Measurements from ENCODE around the gene TMX2.

TMX2 gene, protein sequence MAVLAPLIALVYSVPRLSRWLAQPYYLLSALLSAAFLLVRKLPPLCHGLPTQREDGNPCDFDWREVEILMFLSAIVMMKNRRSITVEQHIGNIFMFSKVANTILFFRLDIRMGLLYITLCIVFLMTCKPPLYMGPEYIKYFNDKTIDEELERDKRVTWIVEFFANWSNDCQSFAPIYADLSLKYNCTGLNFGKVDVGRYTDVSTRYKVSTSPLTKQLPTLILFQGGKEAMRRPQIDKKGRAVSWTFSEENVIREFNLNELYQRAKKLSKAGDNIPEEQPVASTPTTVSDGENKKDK

DNA sequence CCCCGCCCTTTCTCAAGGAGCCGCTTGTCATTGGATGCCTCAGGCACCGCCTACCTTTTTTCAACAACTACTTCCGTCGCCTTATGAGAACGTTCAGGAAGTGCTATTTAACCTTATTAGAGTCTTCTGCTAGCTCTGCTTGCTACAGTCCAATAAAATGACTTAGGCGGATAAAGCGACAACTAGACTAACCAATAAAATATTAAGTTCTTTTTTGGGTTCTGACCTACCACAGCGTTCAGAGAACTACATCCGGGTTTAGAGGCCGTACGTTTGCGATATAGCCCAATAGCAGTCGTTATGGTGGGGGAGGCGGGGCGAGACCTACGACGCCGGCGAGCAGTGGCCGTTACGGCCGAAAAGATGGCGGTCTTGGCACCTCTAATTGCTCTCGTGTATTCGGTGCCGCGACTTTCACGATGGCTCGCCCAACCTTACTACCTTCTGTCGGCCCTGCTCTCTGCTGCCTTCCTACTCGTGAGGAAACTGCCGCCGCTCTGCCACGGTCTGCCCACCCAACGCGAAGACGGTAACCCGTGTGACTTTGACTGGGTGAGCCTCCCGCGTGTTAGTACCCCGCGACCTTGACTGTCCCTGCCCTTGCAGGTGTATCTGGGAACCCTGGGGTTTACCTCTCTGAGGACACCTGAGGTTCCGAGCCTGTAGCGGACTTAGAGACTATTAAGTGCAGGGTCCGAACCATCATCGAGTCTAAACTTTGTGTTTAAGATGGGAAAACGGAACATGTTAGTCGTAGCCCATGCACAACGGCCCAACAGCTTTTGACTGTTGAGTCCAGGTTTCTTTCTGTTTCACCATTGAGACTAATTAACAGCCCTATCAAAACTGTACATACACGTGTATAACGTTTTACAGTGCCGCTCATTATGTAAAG, at the start of gene TMX2:
Gene TMX2 (plus strand): TSS at position 338 of the 895 bp plus-strand sequence. CDS start 26 bp downstream, at position 364.
- TF ChIP-seq, protein P1, sequence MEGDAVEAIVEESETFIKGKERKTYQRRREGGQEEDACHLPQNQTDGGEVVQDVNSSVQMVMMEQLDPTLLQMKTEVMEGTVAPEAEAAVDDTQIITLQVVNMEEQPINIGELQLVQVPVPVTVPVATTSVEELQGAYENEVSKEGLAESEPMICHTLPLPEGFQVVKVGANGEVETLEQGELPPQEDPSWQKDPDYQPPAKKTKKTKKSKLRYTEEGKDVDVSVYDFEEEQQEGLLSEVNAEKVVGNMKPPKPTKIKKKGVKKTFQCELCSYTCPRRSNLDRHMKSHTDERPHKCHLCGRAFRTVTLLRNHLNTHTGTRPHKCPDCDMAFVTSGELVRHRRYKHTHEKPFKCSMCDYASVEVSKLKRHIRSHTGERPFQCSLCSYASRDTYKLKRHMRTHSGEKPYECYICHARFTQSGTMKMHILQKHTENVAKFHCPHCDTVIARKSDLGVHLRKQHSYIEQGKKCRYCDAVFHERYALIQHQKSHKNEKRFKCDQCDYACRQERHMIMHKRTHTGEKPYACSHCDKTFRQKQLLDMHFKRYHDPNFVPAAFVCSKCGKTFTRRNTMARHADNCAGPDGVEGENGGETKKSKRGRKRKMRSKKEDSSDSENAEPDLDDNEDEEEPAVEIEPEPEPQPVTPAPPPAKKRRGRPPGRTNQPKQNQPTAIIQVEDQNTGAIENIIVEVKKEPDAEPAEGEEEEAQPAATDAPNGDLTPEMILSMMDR (conservative IDR thresholded peaks at IDR 0.05; ENCODE audit: low read length): no peak
- DNase-seq (ENCODE audit: low read depth): peak; percentile 100

DNA sequence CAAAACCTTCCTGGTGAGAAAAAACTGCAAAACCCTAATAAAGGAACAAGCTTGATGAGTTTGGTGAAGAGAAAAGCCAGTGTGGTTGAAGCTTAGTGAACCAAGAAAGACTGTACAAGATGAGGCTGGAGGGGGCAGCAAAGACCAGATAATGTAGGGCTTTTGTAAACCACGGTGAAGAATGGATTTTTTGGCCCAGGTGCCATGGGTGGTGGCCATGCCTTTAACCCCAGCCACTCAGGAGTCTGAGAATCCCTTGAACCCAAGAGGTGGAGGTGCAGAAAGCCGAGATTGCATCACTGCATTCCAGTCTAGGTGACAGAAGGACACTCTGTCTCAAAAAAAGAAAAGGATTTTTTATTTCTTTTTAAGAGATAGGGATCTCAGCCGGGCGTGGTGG, 49.5 kb upstream of the TMX2 start:
- DNase-seq (ENCODE audit: low read depth): no peak
- TF ChIP-seq, protein P1 (conservative IDR thresholded peaks at IDR 0.05; ENCODE audit: low read length): 0 out of 2 replicates have a peak, but pooled peaks have one; percentile 2
- H3K4me3 ChIP-seq (ENCODE audit: low read length): no peak overlapping the region

More for the DNA sequence above, at the start of gene TMX2:
- H3K4me3 ChIP-seq (ENCODE audit: low read length): peak within 1 kb of the TSS; percentile 100

DNA sequence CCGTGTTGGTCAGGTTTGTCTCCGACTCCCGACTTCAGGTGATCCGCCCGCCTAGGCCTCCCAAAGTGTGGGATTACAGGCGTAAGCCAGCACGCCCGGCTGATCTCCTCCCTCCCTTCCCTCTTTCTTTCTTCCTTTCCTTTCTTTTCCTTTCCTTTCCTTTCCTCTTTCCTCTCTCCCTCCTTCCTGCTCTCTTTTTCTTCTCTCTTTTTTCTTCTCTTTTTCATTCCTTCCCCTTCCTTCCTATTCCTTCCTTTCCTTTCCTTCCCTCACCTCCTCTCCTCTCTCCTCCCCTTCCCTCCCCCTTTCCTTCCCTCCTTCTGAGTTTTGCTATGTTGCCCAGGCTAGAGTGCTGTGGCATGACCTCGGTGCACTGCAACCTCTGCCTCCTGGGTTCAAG, 48.4 kb upstream of the TMX2 start:
- no peak overlapping the region for H3K4me3 ChIP-seq (ENCODE audit: low read length)
- DNase-seq (ENCODE audit: low read depth): no peak
- TF ChIP-seq, protein P1 (conservative IDR thresholded peaks at IDR 0.05; ENCODE audit: low read length): no peak

DNA sequence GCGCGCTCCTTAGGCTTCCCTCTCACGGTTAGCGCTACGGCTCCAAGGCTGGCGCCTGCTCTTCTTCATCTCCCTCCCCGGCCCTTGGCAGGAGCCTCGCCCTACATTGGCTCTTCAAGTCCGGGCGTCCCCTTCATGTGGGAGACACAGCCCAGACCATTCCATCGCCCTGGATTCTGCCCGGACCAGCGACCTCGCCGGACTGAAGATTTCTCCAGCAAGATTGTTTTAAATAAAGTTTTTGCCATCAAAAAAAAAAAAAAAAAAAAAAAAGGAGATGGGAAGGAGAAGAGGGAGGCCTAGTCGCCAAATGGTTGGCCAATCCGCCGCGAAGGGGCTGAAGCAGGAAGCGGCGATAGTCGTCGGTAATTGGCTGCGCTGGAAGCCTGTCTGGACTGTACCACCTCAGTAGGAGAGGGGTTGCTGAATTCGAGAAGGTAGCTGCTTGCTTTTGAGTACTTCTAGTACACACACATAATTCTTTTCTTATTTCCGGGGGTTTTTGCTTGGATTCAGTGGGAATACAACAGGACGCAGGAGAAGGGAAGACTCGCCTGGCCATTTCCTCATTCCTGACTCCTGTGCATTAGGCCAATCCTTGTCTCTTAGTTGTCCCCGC, 45.2 kb upstream of the TMX2 start:
- peak overlapping the region; percentile 72 for H3K4me3 ChIP-seq (ENCODE audit: low read length)
- peak; percentile 100 for DNase-seq (ENCODE audit: low read depth)
- TF ChIP-seq, protein P1 (conservative IDR thresholded peaks at IDR 0.05; ENCODE audit: low read length): no peak

DNA sequence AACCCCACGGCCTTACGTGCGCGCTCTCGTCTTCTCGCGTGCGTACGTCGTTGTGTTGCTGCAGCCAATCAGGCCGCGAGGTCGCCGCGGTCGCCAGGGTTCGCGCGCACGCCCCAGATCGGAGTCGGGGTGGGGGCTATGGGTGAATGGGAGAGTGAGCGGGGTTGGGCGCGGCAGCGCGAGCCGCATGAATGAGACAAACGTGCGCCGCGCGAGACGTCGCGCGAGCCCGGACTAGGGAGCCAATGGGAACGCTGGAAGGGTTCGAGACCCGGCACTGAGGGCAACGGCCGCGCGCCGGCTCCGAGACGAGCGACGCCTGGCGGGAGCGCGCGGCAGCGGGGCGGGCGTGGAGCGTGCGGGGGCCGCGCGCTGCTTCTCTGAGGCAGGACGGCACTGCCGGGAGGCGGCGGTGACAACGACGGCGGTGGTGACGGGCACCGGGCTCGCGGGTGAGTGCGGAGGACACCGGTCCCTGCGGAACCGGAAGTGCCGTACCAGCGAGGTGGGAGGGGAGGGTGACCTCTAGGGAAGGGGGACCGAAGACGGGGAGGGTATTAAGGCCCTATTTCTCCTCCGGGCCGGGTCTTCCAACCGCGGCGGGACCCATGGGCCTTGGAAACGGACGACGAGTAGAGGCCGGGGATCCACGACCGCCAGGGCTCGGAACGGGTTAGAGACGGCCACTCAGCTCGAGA, 44.5 kb upstream of the TMX2 start, which contains the start of gene ZDHHC5:
Gene ZDHHC5 (plus strand): TSS at position 379 of the 698 bp plus-strand sequence. CDS start 4,977 bp downstream, outside the sequence.
- TF ChIP-seq, protein P1 (conservative IDR thresholded peaks at IDR 0.05; ENCODE audit: low read length): peak; percentile 24; the same call in 1 of the 2 replicates
- H3K4me3 ChIP-seq (ENCODE audit: low read length): peak within 1 kb of the TSS; percentile 86
- peak; percentile 100 for DNase-seq (ENCODE audit: low read depth)

DNA sequence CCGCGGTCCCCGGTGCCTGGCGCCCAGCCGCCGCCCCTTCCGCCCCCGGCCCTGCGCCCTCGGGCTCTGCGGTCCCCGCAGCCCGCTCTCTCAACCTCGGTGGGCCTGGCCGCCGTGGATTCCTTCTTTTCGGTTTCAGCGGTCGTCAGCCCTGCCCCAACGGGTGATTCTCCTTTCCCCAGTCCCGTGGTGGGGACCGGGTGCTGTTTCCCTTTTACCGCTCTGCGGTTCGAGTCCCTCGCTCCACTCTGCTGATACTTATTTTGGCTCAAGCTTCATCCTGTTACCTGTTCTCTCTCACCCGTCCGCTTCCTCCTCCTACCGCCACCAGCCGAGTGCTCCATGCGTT, 44.0 kb upstream of the TMX2 start:
- TF ChIP-seq, protein P1 (conservative IDR thresholded peaks at IDR 0.05; ENCODE audit: low read length): no peak
- H3K4me3 ChIP-seq (ENCODE audit: low read length): peak overlapping the region; percentile 86
- DNase-seq (ENCODE audit: low read depth): no peak

Data from AG10803 (cell line).